ENCODE results near the gene SHB.

DNA sequence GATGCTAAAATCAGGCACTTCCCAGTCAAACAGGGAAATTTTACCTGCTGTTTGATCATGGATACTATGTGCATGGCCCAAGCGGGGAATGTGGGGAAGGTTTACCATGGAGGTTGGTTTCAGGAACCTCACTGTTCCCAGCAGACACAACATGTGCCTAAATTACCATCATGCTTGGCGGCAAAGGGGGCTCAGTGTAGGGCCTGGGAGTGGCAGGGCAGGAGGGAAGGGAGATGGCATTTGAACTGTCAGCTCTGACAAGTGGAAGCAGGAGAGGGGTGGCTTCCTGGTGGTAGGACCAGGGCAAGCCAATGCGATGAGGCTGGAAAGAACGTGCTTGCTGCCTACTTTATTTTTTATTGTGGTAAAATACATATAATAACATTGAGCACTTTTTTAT is 93.4 kb downstream of the SHB start:
- TF ChIP-seq, protein P1, sequence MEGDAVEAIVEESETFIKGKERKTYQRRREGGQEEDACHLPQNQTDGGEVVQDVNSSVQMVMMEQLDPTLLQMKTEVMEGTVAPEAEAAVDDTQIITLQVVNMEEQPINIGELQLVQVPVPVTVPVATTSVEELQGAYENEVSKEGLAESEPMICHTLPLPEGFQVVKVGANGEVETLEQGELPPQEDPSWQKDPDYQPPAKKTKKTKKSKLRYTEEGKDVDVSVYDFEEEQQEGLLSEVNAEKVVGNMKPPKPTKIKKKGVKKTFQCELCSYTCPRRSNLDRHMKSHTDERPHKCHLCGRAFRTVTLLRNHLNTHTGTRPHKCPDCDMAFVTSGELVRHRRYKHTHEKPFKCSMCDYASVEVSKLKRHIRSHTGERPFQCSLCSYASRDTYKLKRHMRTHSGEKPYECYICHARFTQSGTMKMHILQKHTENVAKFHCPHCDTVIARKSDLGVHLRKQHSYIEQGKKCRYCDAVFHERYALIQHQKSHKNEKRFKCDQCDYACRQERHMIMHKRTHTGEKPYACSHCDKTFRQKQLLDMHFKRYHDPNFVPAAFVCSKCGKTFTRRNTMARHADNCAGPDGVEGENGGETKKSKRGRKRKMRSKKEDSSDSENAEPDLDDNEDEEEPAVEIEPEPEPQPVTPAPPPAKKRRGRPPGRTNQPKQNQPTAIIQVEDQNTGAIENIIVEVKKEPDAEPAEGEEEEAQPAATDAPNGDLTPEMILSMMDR (conservative IDR thresholded peaks at IDR 0.05 in 1 of 2, IDR thresholded peaks at IDR 0.05 in 1 of 2; ENCODE audit: low read depth in 1 of 2, low read length in 2 of 2): no peak
- no peak for TF ChIP-seq EZH2 (IDR thresholded peaks at IDR 0.05; ENCODE audit: low read length, missing control alignments)
